Central memory CD8-positive, alpha-beta T cell (primary cell): ENCODE data around the gene KCNH4.

Experiments
- ATAC-seq: fragments of 150-1000 bp; cut with Tn5 transposase; replicated peaks from 2 replicates; pipeline ENCODE4 v1.10.0; 2022; ENCODE audit warnings: mild to moderate bottlenecking, moderate FRiP score, moderate number of reproducible peaks; ENCODE audit not compliant: poor library complexity, severe bottlenecking; ENCODE audit errors: extremely low read depth
- DNase-seq, 2 donors: peaks; one replicate each; pipeline ENCODE4 v3.0.0; 2021; ENCODE audit warnings: low spot score in 2 of 2
- H3K27ac Mint-ChIP-seq: one replicate; pipeline ENCODE4 v1.8.0; 2022; ENCODE audit warnings: low read depth, mild to moderate bottlenecking, moderate library complexity, mixed read lengths
- H3K27me3 Mint-ChIP-seq: one replicate; pipeline ENCODE4 v1.8.0; 2022; ENCODE audit warnings: mixed read lengths
- H3K36me3 Mint-ChIP-seq: one replicate; pipeline ENCODE4 v1.8.0; 2022; ENCODE audit warnings: mild to moderate bottlenecking, moderate library complexity, mixed read lengths; ENCODE audit not compliant: insufficient read depth
- H3K4me1 Mint-ChIP-seq: one replicate; pipeline ENCODE4 v1.8.0; 2022; ENCODE audit warnings: mixed read lengths
- H3K4me3 Mint-ChIP-seq: one replicate; pipeline ENCODE4 v1.8.0; 2022; ENCODE audit warnings: mild to moderate bottlenecking, moderate library complexity, mixed read lengths
- H3K9me3 Mint-ChIP-seq: one replicate; pipeline ENCODE4 v1.8.0; 2022; ENCODE audit warnings: mixed read lengths

The KCNH4 gene

DNA sequence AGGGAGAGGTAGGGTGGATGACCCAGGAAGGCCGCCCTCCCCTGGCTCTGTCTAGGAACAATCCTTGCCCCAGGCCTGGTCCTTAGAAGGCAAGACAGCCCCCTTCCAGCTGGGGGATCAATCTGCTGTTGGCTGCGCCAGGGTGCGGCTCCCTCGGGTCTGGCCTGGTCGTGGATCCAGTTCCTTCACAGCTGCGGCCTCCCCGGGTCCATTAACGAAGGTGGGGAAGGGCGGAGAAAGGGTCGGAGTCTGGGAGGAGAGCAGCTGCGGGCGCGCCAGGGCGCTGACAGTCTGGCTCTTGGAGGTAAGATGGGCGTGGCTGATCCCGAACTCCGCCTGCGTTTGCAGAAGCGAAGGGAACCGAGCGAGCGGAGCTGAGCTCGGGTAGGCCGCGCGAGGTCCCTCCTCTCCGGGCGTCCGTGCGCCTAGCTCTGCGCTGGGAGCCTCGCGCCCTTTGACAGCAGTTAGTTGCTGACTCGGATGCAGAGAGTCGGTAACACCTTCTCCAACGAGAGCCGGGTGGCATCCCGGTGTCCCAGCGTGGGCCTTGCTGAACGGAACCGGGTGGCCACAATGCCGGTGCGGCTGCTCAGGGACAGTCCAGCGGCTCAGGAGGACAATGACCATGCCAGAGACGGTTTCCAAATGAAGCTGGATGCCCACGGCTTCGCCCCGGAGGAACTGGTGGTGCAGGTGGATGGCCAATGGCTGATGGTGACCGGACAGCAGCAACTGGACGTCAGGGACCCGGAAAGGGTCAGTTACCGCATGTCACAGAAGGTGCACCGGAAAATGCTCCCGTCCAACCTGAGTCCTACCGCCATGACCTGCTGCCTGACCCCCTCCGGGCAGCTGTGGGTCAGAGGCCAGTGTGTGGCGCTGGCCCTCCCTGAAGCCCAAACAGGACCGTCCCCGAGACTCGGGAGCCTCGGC lies 58.3 kb downstream of the KCNH4 start, which contains the start of gene HSPB9:
TSS of gene HSPB9 (plus strand) at position 434 of the 933 bp plus-strand sequence. CDS start at position 481, 47 bp downstream.
- no peaks in the 10 kb centered on the region for H3K9me3 Mint-ChIP-seq
- H3K36me3 Mint-ChIP-seq = peaks cover 34% of the 10 kb centered on the region
- ATAC-seq = no peak
- DNase-seq = no peak
- no peaks in the 10 kb centered on the region for H3K27me3 Mint-ChIP-seq
- peaks cover 20% of the 10 kb centered on the region for H3K4me1 Mint-ChIP-seq
- H3K4me3 Mint-ChIP-seq = peak within 1 kb of the TSS; percentile 74
- peak within 1 kb of the TSS; percentile 73 for H3K27ac Mint-ChIP-seq

DNA sequence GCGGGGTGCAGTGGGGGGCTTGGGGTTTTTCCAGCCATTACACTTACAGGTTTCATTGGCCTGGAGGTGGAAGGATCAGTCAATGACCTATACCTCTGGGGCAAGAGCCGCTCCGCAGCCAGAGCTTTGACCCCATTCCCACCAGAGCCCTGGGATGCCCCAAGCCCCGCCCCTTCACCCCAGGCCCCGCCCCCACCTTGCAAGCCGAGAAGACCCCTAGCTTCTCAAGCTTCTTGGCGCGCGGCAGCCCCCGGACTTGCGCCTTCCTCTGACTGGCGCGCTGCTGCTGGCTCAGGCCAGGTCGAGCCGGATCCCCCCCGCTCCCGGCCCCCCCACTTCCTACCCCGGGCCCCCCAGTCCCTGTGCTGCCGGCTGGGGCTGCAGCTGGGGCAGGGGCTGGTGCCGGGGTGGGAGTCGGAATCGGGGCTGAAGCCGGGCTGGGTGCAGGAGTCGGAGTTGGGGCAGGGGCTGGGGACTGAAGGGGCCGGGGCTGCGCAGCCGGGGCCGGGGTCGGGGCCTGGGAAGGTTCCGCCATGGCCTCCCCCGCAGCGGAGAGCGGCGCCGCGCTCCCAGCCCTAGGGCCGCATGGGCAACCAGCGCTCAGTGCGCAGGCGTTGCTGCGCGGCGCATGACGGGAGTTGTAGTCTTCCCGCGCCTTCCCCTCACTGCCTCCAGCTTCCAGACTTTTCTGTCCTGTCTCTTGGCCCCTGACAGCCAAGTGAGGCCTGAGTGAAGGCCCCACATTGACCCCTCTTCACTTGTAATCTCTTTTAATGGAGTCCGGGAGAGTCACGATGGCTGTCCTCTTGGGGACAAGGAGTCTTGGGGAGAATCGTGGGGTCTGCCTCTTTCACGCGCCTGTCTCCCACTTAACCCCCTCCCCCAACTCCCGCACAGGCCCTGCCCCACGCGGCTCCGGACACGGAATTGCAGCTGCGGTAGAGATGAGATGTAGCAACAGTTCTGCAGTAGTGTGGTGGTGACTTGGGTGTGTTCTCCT lies 59.9 kb downstream of the KCNH4 start, which contains the start of gene KAT2A:
TSS of gene KAT2A (minus strand) at position 598 of the 1,000 bp plus-strand sequence. CDS start at position 535, 63 bp downstream.
- Mint-ChIP-seq H3K27ac (peak within 1 kb of the TSS; percentile 73), H3K27me3 (no peaks in the 10 kb centered on the region), H3K4me1 (peaks cover 27% of the 10 kb centered on the region), H3K9me3 (no peaks in the 10 kb centered on the region), H3K36me3 (peaks cover 22% of the 10 kb centered on the region), H3K4me3 (peak within 1 kb of the TSS; percentile 74)
- DNase-seq = peak; percentile 53 to 61
- peak; percentile 82 for ATAC-seq

DNA sequence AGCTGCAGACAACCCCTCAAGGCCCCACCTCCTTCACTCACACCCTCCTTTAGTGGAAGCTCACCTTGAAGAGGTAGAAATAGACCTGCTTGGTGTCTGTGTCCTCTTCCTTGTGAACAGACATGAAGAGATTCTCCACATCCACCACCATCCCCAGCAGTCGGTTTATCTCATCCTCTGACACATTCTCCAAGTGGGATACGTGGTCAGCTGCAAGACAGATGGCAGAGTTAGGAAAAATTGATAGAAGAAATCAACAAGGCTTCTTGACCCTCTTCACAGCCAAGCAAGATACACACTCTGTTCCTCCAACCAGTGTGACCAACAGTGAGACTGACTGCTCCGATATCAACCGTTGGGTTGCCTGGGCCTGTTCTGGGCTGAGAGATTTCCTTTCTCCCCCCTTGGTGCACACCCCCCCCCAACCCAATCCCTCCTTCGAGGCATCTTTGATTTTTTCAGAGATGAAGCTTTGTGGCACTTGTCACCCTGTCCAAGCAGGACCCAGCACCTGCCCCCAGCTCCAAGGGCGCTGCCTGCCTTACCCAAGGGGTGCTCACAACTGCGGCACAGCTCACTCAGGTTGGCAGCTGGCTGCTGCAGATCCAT lies 60.7 kb downstream of the KCNH4 start:
- no peak for ATAC-seq
- DNase-seq = no peak
- H3K36me3 Mint-ChIP-seq = peaks cover 14% of the 10 kb centered on the region
- no peak overlapping the region for H3K27ac Mint-ChIP-seq
- peak overlapping the region; percentile 74 for H3K4me3 Mint-ChIP-seq
- H3K9me3 Mint-ChIP-seq = no peaks in the 10 kb centered on the region
- no peaks in the 10 kb centered on the region for H3K27me3 Mint-ChIP-seq
- peaks cover 34% of the 10 kb centered on the region for H3K4me1 Mint-ChIP-seq

DNA sequence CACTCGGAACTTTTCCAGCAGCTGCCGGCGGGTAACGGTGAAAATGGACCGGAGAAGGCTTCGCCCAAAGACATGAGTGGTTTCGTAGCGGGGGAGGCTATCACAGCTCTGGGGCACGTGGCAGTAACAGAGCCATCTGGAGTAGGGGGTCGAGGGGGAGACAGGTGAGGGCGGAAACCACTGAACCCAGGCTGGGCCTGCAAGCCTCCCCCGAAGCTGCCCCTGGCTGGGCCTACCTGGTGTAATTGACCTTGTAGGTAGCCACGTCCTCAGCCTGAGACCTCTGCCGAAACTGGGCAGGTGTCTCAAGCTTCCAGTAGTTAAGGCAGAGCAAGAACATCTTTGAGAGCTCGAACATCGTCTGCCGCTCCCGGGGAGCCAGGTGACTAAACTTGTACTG lies 61.6 kb downstream of the KCNH4 start:
- Mint-ChIP-seq H3K36me3 (peaks cover 10% of the 10 kb centered on the region), H3K27ac (no peak overlapping the region)

GRCh38 chr17:42118545-42118944 lies 62.4 kb downstream of the KCNH4 start:
- Mint-ChIP-seq H3K9me3 (no peaks in the 10 kb centered on the region), H3K27me3 (no peaks in the 10 kb centered on the region), H3K4me1 (peaks cover 34% of the 10 kb centered on the region), H3K36me3 (peaks cover 8% of the 10 kb centered on the region), H3K27ac (no peak overlapping the region), H3K4me3 (peak overlapping the region; percentile 12)
- ATAC-seq (no peak), DNase-seq (no peak)

More for the DNA sequence above, 61.6 kb downstream of the KCNH4 start:
- ATAC-seq (no peak), DNase-seq (no peak)
- no peaks in the 10 kb centered on the region for H3K9me3 Mint-ChIP-seq
- H3K4me3 Mint-ChIP-seq = no peak overlapping the region
- H3K27me3 Mint-ChIP-seq = no peaks in the 10 kb centered on the region
- peaks cover 34% of the 10 kb centered on the region for H3K4me1 Mint-ChIP-seq

- Mint-ChIP-seq H3K27me3 (no peaks in the 10 kb centered on the region), H3K36me3 (peaks cover 8% of the 10 kb centered on the region), H3K9me3 (no peaks in the 10 kb centered on the region), H3K27ac (no peak overlapping the region), H3K4me3 (peak overlapping the region; percentile 12), H3K4me1 (peaks cover 34% of the 10 kb centered on the region)
- DNase-seq = no peak
- no peak for ATAC-seq
These were observed 62.8 kb downstream of the KCNH4 start for GRCh38 chr17:42118126-42118510.

DNA sequence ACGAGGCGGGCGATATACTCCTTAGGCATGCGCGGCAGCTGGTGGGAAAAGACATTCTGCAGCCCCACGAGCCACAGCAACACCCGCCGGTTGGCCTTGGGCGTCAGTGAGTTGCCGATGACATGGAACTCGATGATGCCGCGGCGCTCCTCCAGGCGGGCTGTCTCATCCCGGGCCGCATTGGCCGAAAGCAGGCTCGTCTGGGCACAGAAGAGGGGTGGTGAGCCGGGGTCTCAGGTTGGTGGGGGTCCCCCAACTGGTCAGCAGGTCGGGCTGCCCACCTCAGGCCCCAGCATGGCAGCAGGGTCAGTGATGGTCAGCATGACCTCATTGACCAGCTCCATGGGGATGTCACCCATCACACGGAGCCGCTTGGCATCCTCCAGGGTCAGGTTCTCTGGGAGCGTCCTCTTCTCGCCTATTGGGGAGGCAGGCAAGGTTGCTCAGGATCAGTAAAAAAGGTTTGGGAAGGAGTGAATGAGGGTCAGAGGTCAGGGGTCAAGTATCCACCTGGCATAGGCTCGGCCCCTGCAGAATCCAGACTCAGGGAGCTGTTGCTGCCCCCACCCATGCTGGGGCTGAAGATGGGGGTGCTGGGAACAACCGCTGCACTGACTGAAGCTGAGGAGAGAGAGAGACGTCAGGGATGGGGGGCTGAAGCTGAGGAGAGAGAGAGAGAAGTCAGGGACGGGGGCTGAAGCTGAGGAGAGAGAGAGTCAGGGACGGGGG lies 63.4 kb downstream of the KCNH4 start:
- Mint-ChIP-seq H3K4me3 (no peak overlapping the region), H3K27me3 (no peaks in the 10 kb centered on the region), H3K9me3 (no peaks in the 10 kb centered on the region), H3K4me1 (peaks cover 37% of the 10 kb centered on the region), H3K27ac (no peak overlapping the region), H3K36me3 (peaks cover 10% of the 10 kb centered on the region)
- ATAC-seq = no peak
- no peak for DNase-seq

GRCh38 chr17:42116705-42117396 lies 64.1 kb downstream of the KCNH4 start:
- H3K27me3 Mint-ChIP-seq = no peaks in the 10 kb centered on the region
- H3K36me3 Mint-ChIP-seq = peaks cover 10% of the 10 kb centered on the region
- DNase-seq = peak; percentile 77 to 83
- H3K4me3 Mint-ChIP-seq = no peak overlapping the region
- ATAC-seq = peak; percentile 22
- peaks cover 42% of the 10 kb centered on the region for H3K4me1 Mint-ChIP-seq
- H3K9me3 Mint-ChIP-seq = no peaks in the 10 kb centered on the region
- H3K27ac Mint-ChIP-seq = no peak overlapping the region

GRCh38 chr17:42114118-42114517 lies 66.8 kb downstream of the KCNH4 start:
- no peak for DNase-seq
- H3K27me3 Mint-ChIP-seq = no peaks in the 10 kb centered on the region
- H3K4me3 Mint-ChIP-seq = no peak overlapping the region
- no peak for ATAC-seq
- H3K27ac Mint-ChIP-seq = peak overlapping the region; percentile 11
- H3K9me3 Mint-ChIP-seq = no peaks in the 10 kb centered on the region
- peaks cover 46% of the 10 kb centered on the region for H3K4me1 Mint-ChIP-seq
- H3K36me3 Mint-ChIP-seq = peaks cover 18% of the 10 kb centered on the region

DNA sequence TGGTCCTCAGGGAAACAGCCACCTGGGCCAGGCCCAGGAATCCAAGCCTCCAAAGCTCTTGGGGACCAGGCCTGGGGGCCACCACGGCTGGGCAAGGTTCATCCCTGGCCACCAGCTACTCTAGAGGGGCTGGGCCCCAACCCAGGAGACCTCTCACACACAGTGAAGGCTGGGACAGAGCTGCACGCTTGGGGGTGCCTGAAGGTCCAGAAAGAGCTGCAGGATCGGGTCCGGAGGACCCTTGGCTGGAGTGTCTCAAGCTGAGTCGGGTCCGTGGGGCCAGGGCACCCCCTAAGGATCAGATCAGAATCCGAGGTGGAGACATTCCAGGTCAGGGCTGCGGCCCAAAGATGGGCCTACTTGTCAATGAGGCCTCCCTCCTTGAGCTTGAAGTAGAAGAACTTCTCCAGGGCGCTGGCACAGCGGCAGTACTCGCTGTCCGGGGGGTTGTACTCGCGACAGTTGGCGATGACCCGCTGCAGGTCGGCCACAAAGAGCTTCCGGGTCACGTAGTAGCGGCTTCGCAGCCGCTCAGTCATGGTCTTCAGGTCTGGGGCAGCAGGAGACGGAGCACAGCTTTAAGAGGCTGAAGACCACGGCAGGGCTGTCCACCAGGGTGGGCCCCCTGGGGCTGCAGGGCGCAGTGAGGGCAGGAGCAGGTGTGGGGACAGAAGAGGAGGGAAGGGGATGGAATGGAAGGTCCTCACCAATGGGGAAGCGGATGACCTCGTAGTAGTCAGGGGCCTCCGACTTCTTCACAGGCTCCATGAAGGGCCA lies 67.5 kb downstream of the KCNH4 start:
- H3K27ac Mint-ChIP-seq = peak overlapping the region; percentile 97

More for the DNA sequence above, 67.5 kb downstream of the KCNH4 start:
- H3K36me3 Mint-ChIP-seq = peaks cover 22% of the 10 kb centered on the region
- DNase-seq (no peak), ATAC-seq (no peak)
- H3K9me3 Mint-ChIP-seq = no peaks in the 10 kb centered on the region
- H3K4me1 Mint-ChIP-seq = peaks cover 46% of the 10 kb centered on the region
- no peak overlapping the region for H3K4me3 Mint-ChIP-seq
- no peaks in the 10 kb centered on the region for H3K27me3 Mint-ChIP-seq
